Measurements from ENCODE around the gene BSCL2. TPM values are rescaled to one million over a fixed set of nuclear protein-coding genes. Genes with fewer than 3 reads are reported as not detected.

The BSCL2 gene
- total and polyA plus RNA-seq, 2 of the 13 experiments (the other 11 are each of a cell fraction or from before 2014, with no cell fraction given): 19.5 to 21.1 TPM

- TF ChIP-seq ZNF740 (CRISPR knock-in tag; IDR thresholded peaks at IDR 0.05) (peak; percentile 65; the same call in 1 of the 2 replicates), KDM5B (CRISPR knock-in tag; IDR thresholded peaks at IDR 0.05; ENCODE audit: borderline replicate concordance) (0 out of 2 replicates have a peak, but pooled peaks have one; percentile 9), HDAC1 (CRISPR knock-in tag; IDR thresholded peaks at IDR 0.05) (peak; percentile 74), THYN1 (CRISPR knock-in tag; IDR thresholded peaks at IDR 0.05; ENCODE audit: borderline replicate concordance, low read depth) (no peak), TEAD3 (CRISPR knock-in tag; optimal IDR thresholded peaks at IDR 0.05; ENCODE audit: borderline replicate concordance) (no peak), ZFP1 (CRISPR knock-in tag; IDR thresholded peaks at IDR 0.05) (no peak), FOXP1 (IDR thresholded peaks at IDR 0.05) (no peak), FOXP1 (CRISPR knock-in tag; IDR thresholded peaks at IDR 0.05) (no peak), ARHGAP35 (CRISPR knock-in tag; IDR thresholded peaks at IDR 0.05; ENCODE audit: borderline replicate concordance) (no peak), MTA3 (CRISPR knock-in tag; IDR thresholded peaks at IDR 0.05) (no peak), SPEN (CRISPR knock-in tag; IDR thresholded peaks at IDR 0.05; ENCODE audit: low read depth) (peak; percentile 28; the same call in 1 of the 2 replicates), ZNF256 (CRISPR knock-in tag; conservative IDR thresholded peaks at IDR 0.05) (0 out of 2 replicates have a peak, but pooled peaks have one; percentile 60), MED8 (CRISPR knock-in tag; IDR thresholded peaks at IDR 0.05; ENCODE audit: insufficient replicate concordance) (no peak), ZNF430 (CRISPR knock-in tag; IDR thresholded peaks at IDR 0.05) (no peak), ZSCAN22 (CRISPR knock-in tag; IDR thresholded peaks at IDR 0.05) (no peak), CHCHD3 (CRISPR knock-in tag; IDR thresholded peaks at IDR 0.05) (no peak), NAIF1 (CRISPR knock-in tag; IDR thresholded peaks at IDR 0.05; ENCODE audit: borderline replicate concordance) (no peak), ZNF7 (CRISPR knock-in tag; IDR thresholded peaks at IDR 0.05) (no peak), RFXANK (CRISPR knock-in tag; IDR thresholded peaks at IDR 0.05) (no peak), LCORL (IDR thresholded peaks at IDR 0.05) (no peak), LCORL (CRISPR knock-in tag; IDR thresholded peaks at IDR 0.05) (no peak), AGO2 (optimal IDR thresholded peaks at IDR 0.05; ENCODE audit: low read depth, low read length) (no peak), PRDM4 (CRISPR knock-in tag; IDR thresholded peaks at IDR 0.05; ENCODE audit: borderline replicate concordance) (no peak), ZC3H13 (CRISPR knock-in tag; IDR thresholded peaks at IDR 0.05) (0 out of 2 replicates have a peak, but pooled peaks have one; percentile 41), ZNF414 (CRISPR knock-in tag; IDR thresholded peaks at IDR 0.05) (no peak), ATM (IDR thresholded peaks at IDR 0.05; ENCODE audit: borderline replicate concordance) (no peak), TBL1XR1 (IDR thresholded peaks at IDR 0.05; ENCODE audit: borderline replicate concordance, low read length, partially characterized antibody) (no peak), ZNF597 (CRISPR knock-in tag; IDR thresholded peaks at IDR 0.05) (no peak)
These were observed 21.2 kb upstream of the BSCL2 start, which contains the start of gene TTC9C (continued) for GRCh38 chr11:62728171-62728988.

Measured in HepG2 (cell line).